HUES6 (cell line): ENCODE data around the gene GMDS.

Experiments used
- H3K27ac ChIP-seq: 2 replicates; pipeline ENCODE4 v1.7.0; 2013; ENCODE audit warnings: low read depth, mild to moderate bottlenecking, low read length, inconsistent platforms
- H3K27me3 ChIP-seq: 2 replicates; pipeline ENCODE4 v1.6.1; 2013; ENCODE audit warnings: low read length; ENCODE audit not compliant: control insufficient read depth, insufficient read depth
- H3K36me3 ChIP-seq: 2 replicates; pipeline ENCODE4 v1.6.1; 2013; ENCODE audit warnings: low read length; ENCODE audit not compliant: control insufficient read depth, insufficient read depth
- H3K4me1 ChIP-seq: 2 replicates; pipeline ENCODE4 v1.6.1; 2013; ENCODE audit warnings: low read length; ENCODE audit not compliant: control insufficient read depth, insufficient read depth
- H3K4me3 ChIP-seq: 2 replicates; pipeline ENCODE4 v1.5.1; 2013; ENCODE audit warnings: low read depth, low read length
- H3K9ac ChIP-seq: one replicate; pipeline ENCODE4 v1.6.1; 2013; ENCODE audit warnings: mild to moderate bottlenecking, low read length
- H3K9me3 ChIP-seq: 2 replicates; pipeline ENCODE4 v1.6.1; 2013; ENCODE audit warnings: low read depth, low read length; ENCODE audit not compliant: control insufficient read depth, insufficient read depth

GMDS gene

GRCh38 chr6:2133716-2134310 lies 111.6 kb downstream of the GMDS start:
- Histone ChIP-seq H3K4me3 (no peak overlapping the region), H3K27me3 (no peaks in the 10 kb centered on the region), H3K9ac (no peak overlapping the region), H3K4me1 (peaks cover 19% of the 10 kb centered on the region; the same call in 1 of the 2 replicates), H3K27ac (no peak overlapping the region), H3K9me3 (no peaks in the 10 kb centered on the region), H3K36me3 (no peaks in the 10 kb centered on the region)

- Histone ChIP-seq H3K27ac (no peak overlapping the region), H3K9ac (no peak overlapping the region), H3K36me3 (no peaks in the 10 kb centered on the region), H3K4me3 (no peak overlapping the region), H3K9me3 (no peaks in the 10 kb centered on the region), H3K27me3 (no peaks in the 10 kb centered on the region), H3K4me1 (peaks cover 20% of the 10 kb centered on the region; the same call in 1 of the 2 replicates)
Observed at GRCh38 chr6:2132916-2133315, 112.5 kb downstream of the GMDS start.

GRCh38 chr6:2132416-2132815 lies 113.0 kb downstream of the GMDS start:
- H3K4me1 ChIP-seq = peaks cover 20% of the 10 kb centered on the region; the same call in 1 of the 2 replicates
- no peak overlapping the region for H3K27ac ChIP-seq
- H3K27me3 ChIP-seq = no peaks in the 10 kb centered on the region
- H3K9me3 ChIP-seq = no peaks in the 10 kb centered on the region
- H3K9ac ChIP-seq = no peak overlapping the region
- H3K36me3 ChIP-seq = no peaks in the 10 kb centered on the region
- H3K4me3 ChIP-seq = no peak overlapping the region

GRCh38 chr6:2129182-2129621 lies 116.2 kb downstream of the GMDS start:
- Histone ChIP-seq H3K36me3 (no peaks in the 10 kb centered on the region), H3K27me3 (no peaks in the 10 kb centered on the region), H3K4me3 (no peak overlapping the region), H3K9ac (no peak overlapping the region), H3K27ac (no peak overlapping the region), H3K9me3 (no peaks in the 10 kb centered on the region), H3K4me1 (peaks cover 20% of the 10 kb centered on the region; the same call in 1 of the 2 replicates)

- Histone ChIP-seq H3K9me3 (no peaks in the 10 kb centered on the region), H3K4me1 (peaks cover 16% of the 10 kb centered on the region; the same call in 1 of the 2 replicates), H3K27ac (no peak overlapping the region), H3K4me3 (no peak overlapping the region), H3K36me3 (no peaks in the 10 kb centered on the region), H3K27me3 (no peaks in the 10 kb centered on the region), H3K9ac (no peak overlapping the region)
Observed at GRCh38 chr6:2127484-2127911, 117.9 kb downstream of the GMDS start.

GRCh38 chr6:2126351-2126750 lies 119.1 kb downstream of the GMDS start:
- no peak overlapping the region for H3K9ac ChIP-seq
- no peak overlapping the region for H3K4me3 ChIP-seq
- H3K27me3 ChIP-seq = no peaks in the 10 kb centered on the region
- H3K4me1 ChIP-seq = peaks cover 16% of the 10 kb centered on the region; the same call in 1 of the 2 replicates
- no peak overlapping the region for H3K27ac ChIP-seq
- H3K9me3 ChIP-seq = no peaks in the 10 kb centered on the region
- H3K36me3 ChIP-seq = no peaks in the 10 kb centered on the region

- no peak overlapping the region for H3K27ac ChIP-seq
Observed at GRCh38 chr6:2125158-2125557, 120.2 kb downstream of the GMDS start.

GRCh38 chr6:2124260-2124709 lies 121.1 kb downstream of the GMDS start:
- Histone ChIP-seq H3K4me3 (no peak overlapping the region), H3K27ac (no peak overlapping the region)

More at GRCh38 chr6:2125158-2125557, 120.2 kb downstream of the GMDS start:
- no peak overlapping the region for H3K9ac ChIP-seq
- no peak overlapping the region for H3K4me3 ChIP-seq
- H3K36me3 ChIP-seq = no peaks in the 10 kb centered on the region
- no peaks in the 10 kb centered on the region for H3K27me3 ChIP-seq
- no peaks in the 10 kb centered on the region for H3K9me3 ChIP-seq
- H3K4me1 ChIP-seq = peaks cover 13% of the 10 kb centered on the region; the same call in 1 of the 2 replicates

GRCh38 chr6:2120912-2121311 lies 124.5 kb downstream of the GMDS start:
- H3K9me3 ChIP-seq = no peaks in the 10 kb centered on the region
- no peak overlapping the region for H3K9ac ChIP-seq
- no peak overlapping the region for H3K4me3 ChIP-seq
- H3K36me3 ChIP-seq = no peaks in the 10 kb centered on the region
- H3K4me1 ChIP-seq = 0 out of 2 replicates have a peak, but pooled peaks cover 4% of the 10 kb centered on the region
- no peak overlapping the region for H3K27ac ChIP-seq
- H3K27me3 ChIP-seq = no peaks in the 10 kb centered on the region

More at GRCh38 chr6:2124260-2124709, 121.1 kb downstream of the GMDS start:
- Histone ChIP-seq H3K4me1 (peaks cover 5% of the 10 kb centered on the region; the same call in 1 of the 2 replicates), H3K36me3 (no peaks in the 10 kb centered on the region), H3K27me3 (no peaks in the 10 kb centered on the region), H3K9me3 (no peaks in the 10 kb centered on the region), H3K9ac (no peak overlapping the region)

- H3K9ac ChIP-seq = no peak overlapping the region
- H3K36me3 ChIP-seq = no peaks in the 10 kb centered on the region
- no peaks in the 10 kb centered on the region for H3K27me3 ChIP-seq
- no peak overlapping the region for H3K27ac ChIP-seq
- H3K9me3 ChIP-seq = no peaks in the 10 kb centered on the region
- H3K4me3 ChIP-seq = no peak overlapping the region
- 0 out of 2 replicates have a peak, but pooled peaks cover 4% of the 10 kb centered on the region for H3K4me1 ChIP-seq
Observed at GRCh38 chr6:2119275-2119674, 126.1 kb downstream of the GMDS start.

GRCh38 chr6:2118136-2118535 lies 127.3 kb downstream of the GMDS start:
- no peak overlapping the region for H3K9ac ChIP-seq
- 0 out of 2 replicates have a peak, but pooled peaks cover 4% of the 10 kb centered on the region for H3K4me1 ChIP-seq
- H3K27me3 ChIP-seq = no peaks in the 10 kb centered on the region

More at GRCh38 chr6:2118136-2118535, 127.3 kb downstream of the GMDS start:
- no peak overlapping the region for H3K4me3 ChIP-seq
- H3K36me3 ChIP-seq = no peaks in the 10 kb centered on the region
- no peaks in the 10 kb centered on the region for H3K9me3 ChIP-seq
- H3K27ac ChIP-seq = no peak overlapping the region
